ENCODE results near the gene KIAA0513. TPM values are rescaled to one million over a fixed set of nuclear protein-coding genes. Genes with fewer than 3 reads are reported as not detected.

The KIAA0513 gene
- total RNA-seq, 1 experiment from 2014 or later, result 6.6 TPM

GRCh38 chr16:85041219-85042166, 13.9 kb downstream of the KIAA0513 start:
- Histone ChIP-seq H4K20me1 (ENCODE audit: insufficient read depth) (no peaks in the 10 kb centered on the region), H3K79me2 (ENCODE audit: insufficient read depth, low read length) (no peaks in the 10 kb centered on the region), H3K4me2 (ENCODE audit: low read length) (no peak overlapping the region), H3K4me3 (replicated peaks in 1 of 2; ENCODE audit: low read depth in 1 of 2, low read length in 2 of 2) (no peak overlapping the region), H3K27ac (ENCODE audit: low read depth, low read length) (no peak overlapping the region), H3K36me3 (ENCODE audit: control insufficient read depth in 1 of 2, insufficient read depth in 2 of 2, low read length in 2 of 2) (no peaks in the 10 kb centered on the region), H3K9me2 (ENCODE audit: insufficient read depth) (no peaks in the 10 kb centered on the region), H3K4me1 (ENCODE audit: control insufficient read depth in 1 of 2, insufficient read depth in 2 of 2, low read length in 2 of 2) (peaks cover 12 to 15% of the 10 kb centered on the region in 2 experiments), H3K9ac (ENCODE audit: low read length) (no peak overlapping the region), H3K9me3 (ENCODE audit: control insufficient read depth in 1 of 2, insufficient read depth in 1 of 2, low read depth in 1 of 2, low read length in 2 of 2) (no peaks in the 10 kb centered on the region), H3K27me3 (ENCODE audit: insufficient read depth, low read length) (no peaks in the 10 kb centered on the region; the same call in 1 of the 2 replicates), H2AFZ (ENCODE audit: low read depth, low read length, poor library complexity, severe bottlenecking) (no peak overlapping the region)
- BruUV-seq (replicated peaks), result no TSS peak
- ATAC-seq (no peak), DNase-seq (ENCODE audit: low read depth, low spot score) (no peak)
- ChIA-PET RAD21 (ENCODE audit: low non-redundant PET in 1 of 2, low total read pairs in 2 of 2, uncharacterized antibody in 2 of 2, unreplicated experiment in 2 of 2) (no interaction called here), POLR2A (no interaction called here), CTCF (no interaction called here)
- TF ChIP-seq FOSL1 (IDR thresholded peaks at IDR 0.05; ENCODE audit: low read depth) (no peak), SIN3A (IDR thresholded peaks at IDR 0.05; ENCODE audit: low read depth) (no peak), JUND (IDR thresholded peaks at IDR 0.05) (no peak), POLR2A (IDR thresholded peaks at IDR 0.05; ENCODE audit: borderline replicate concordance, extremely low read depth, insufficient read depth, insufficient read length) (no peak), MAX (IDR thresholded peaks at IDR 0.05) (no peak), ZFX (IDR thresholded peaks at IDR 0.05) (no peak), POLR2AphosphoS5 (IDR thresholded peaks at IDR 0.05; ENCODE audit: low read depth, low read length) (no peak), CBX3 (IDR thresholded peaks at IDR 0.05; ENCODE audit: low read depth) (no peak), SP1 (IDR thresholded peaks at IDR 0.05; ENCODE audit: low read depth) (no peak), CTCF (IDR thresholded peaks at IDR 0.05 in 2 of 3, conservative IDR thresholded peaks at IDR 0.05 in 1 of 3; ENCODE audit: borderline replicate concordance in 1 of 3, insufficient read depth in 1 of 3, low read depth in 2 of 3, low read length in 2 of 3) (no peak), CEBPB (IDR thresholded peaks at IDR 0.05; ENCODE audit: low read depth) (no peak), EZH2 (IDR thresholded peaks at IDR 0.05) (no peak), TCF7L2 (IDR thresholded peaks at IDR 0.05; ENCODE audit: borderline replicate concordance, extremely low read depth, insufficient read depth, insufficient read length) (no peak), YY1 (IDR thresholded peaks at IDR 0.05; ENCODE audit: extremely low read depth, insufficient replicate concordance, low read depth, low read length) (no peak), ZBTB33 (IDR thresholded peaks at IDR 0.05; ENCODE audit: extremely low read depth, insufficient replicate concordance, low read length) (no peak), RAD21 (IDR thresholded peaks at IDR 0.05; ENCODE audit: low read depth) (no peak), EGR1 (IDR thresholded peaks at IDR 0.05; ENCODE audit: low read depth) (no peak)
- TF ChIP-seq, protein P1, sequence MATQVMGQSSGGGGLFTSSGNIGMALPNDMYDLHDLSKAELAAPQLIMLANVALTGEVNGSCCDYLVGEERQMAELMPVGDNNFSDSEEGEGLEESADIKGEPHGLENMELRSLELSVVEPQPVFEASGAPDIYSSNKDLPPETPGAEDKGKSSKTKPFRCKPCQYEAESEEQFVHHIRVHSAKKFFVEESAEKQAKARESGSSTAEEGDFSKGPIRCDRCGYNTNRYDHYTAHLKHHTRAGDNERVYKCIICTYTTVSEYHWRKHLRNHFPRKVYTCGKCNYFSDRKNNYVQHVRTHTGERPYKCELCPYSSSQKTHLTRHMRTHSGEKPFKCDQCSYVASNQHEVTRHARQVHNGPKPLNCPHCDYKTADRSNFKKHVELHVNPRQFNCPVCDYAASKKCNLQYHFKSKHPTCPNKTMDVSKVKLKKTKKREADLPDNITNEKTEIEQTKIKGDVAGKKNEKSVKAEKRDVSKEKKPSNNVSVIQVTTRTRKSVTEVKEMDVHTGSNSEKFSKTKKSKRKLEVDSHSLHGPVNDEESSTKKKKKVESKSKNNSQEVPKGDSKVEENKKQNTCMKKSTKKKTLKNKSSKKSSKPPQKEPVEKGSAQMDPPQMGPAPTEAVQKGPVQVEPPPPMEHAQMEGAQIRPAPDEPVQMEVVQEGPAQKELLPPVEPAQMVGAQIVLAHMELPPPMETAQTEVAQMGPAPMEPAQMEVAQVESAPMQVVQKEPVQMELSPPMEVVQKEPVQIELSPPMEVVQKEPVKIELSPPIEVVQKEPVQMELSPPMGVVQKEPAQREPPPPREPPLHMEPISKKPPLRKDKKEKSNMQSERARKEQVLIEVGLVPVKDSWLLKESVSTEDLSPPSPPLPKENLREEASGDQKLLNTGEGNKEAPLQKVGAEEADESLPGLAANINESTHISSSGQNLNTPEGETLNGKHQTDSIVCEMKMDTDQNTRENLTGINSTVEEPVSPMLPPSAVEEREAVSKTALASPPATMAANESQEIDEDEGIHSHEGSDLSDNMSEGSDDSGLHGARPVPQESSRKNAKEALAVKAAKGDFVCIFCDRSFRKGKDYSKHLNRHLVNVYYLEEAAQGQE (IDR thresholded peaks at IDR 0.05; ENCODE audit: low read depth), result no peak
- TF ChIP-seq, protein P2, sequence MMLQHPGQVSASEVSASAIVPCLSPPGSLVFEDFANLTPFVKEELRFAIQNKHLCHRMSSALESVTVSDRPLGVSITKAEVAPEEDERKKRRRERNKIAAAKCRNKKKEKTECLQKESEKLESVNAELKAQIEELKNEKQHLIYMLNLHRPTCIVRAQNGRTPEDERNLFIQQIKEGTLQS (IDR thresholded peaks at IDR 0.05), result no peak
- intact Hi-C loops (cut with micrococcal nuclease), result no loop called here
